ENCODE results near the gene HOXC5. TPM values are rescaled to one million over a fixed set of nuclear protein-coding genes. Genes with fewer than 3 reads are reported as not detected.

Gene HOXC5
- total RNA-seq, 2 donors from 2014 or later, result not detected

- H3K27ac Mint-ChIP-seq, result no peak overlapping the region
- H3K36me3 Mint-ChIP-seq, result no peaks in the 10 kb centered on the region
- DNase-seq (ENCODE audit: low spot score), result no peak
- H3K4me3 Mint-ChIP-seq, result no peak overlapping the region
- H3K4me1 Mint-ChIP-seq (ENCODE audit: low read depth in 2 of 2), result peaks cover 44 to 46% of the 10 kb centered on the region in 2 donors
- peaks cover 80 to 98% of the 10 kb centered on the region in 2 donors for H3K27me3 Mint-ChIP-seq
- no peaks in the 10 kb centered on the region for H3K9me3 Mint-ChIP-seq
- no peak for ATAC-seq
Observed at GRCh38 chr12:53991077-53991460, 41.8 kb upstream of the HOXC5 start.

GRCh38 chr12:53992377-53992889 is 40.4 kb upstream of the HOXC5 start:
- ATAC-seq, result no peak
- peaks cover 36 to 47% of the 10 kb centered on the region in 2 donors for H3K4me1 Mint-ChIP-seq (ENCODE audit: low read depth in 2 of 2)
- no peak overlapping the region for H3K27ac Mint-ChIP-seq
- no peaks in the 10 kb centered on the region for H3K36me3 Mint-ChIP-seq
- peaks cover 76 to 89% of the 10 kb centered on the region in 2 donors for H3K27me3 Mint-ChIP-seq
- no peak for DNase-seq (ENCODE audit: low spot score)
- no peak overlapping the region for H3K4me3 Mint-ChIP-seq
- no peaks in the 10 kb centered on the region for H3K9me3 Mint-ChIP-seq

GRCh38 chr12:53993162-53994008 is 39.5 kb upstream of the HOXC5 start:
- ATAC-seq, result no peak
- no peak for DNase-seq (ENCODE audit: low spot score)
- Mint-ChIP-seq H3K27me3 (peaks cover 78 to 89% of the 10 kb centered on the region in 2 donors), H3K9me3 (no peaks in the 10 kb centered on the region), H3K36me3 (no peaks in the 10 kb centered on the region), H3K27ac (peak overlapping the region in 1 of 2 donors; percentile 60), H3K4me3 (peak overlapping the region; percentile 57), H3K4me1 (ENCODE audit: low read depth in 2 of 2) (peaks cover 40 to 49% of the 10 kb centered on the region in 2 donors)

GRCh38 chr12:53994009-53994263 is 38.9 kb upstream of the HOXC5 start:
- Mint-ChIP-seq H3K4me3 (peak overlapping the region; percentile 57), H3K4me1 (ENCODE audit: low read depth in 2 of 2) (peaks cover 38 to 48% of the 10 kb centered on the region in 2 donors), H3K36me3 (no peaks in the 10 kb centered on the region), H3K9me3 (no peaks in the 10 kb centered on the region), H3K27me3 (peaks cover 78 to 89% of the 10 kb centered on the region in 2 donors), H3K27ac (peak overlapping the region in 1 of 2 donors; percentile 60)
- no peak for DNase-seq (ENCODE audit: low spot score)
- ATAC-seq, result no peak

- Mint-ChIP-seq H3K36me3 (no peaks in the 10 kb centered on the region), H3K27me3 (peaks cover 75 to 86% of the 10 kb centered on the region in 2 donors), H3K4me1 (ENCODE audit: low read depth in 2 of 2) (peaks cover 33 to 45% of the 10 kb centered on the region in 2 donors), H3K4me3 (peak overlapping the region; percentile 88), H3K27ac (peak overlapping the region in 1 of 2 donors; percentile 60), H3K9me3 (no peaks in the 10 kb centered on the region)
- ATAC-seq (no peak), DNase-seq (ENCODE audit: low spot score) (no peak)
Observed at GRCh38 chr12:53994264-53995001, 38.4 kb upstream of the HOXC5 start.

GRCh38 chr12:53995002-53995377 is 37.9 kb upstream of the HOXC5 start:
- DNase-seq (ENCODE audit: low spot score) (no peak), ATAC-seq (peak in 1 of 2 donors; percentile 27)
- H3K36me3 Mint-ChIP-seq, result no peaks in the 10 kb centered on the region
- H3K27me3 Mint-ChIP-seq, result peaks cover 73 to 81% of the 10 kb centered on the region in 2 donors
- H3K4me3 Mint-ChIP-seq, result peak overlapping the region; percentile 88
- H3K27ac Mint-ChIP-seq, result no peak overlapping the region
- H3K9me3 Mint-ChIP-seq, result no peaks in the 10 kb centered on the region
- peaks cover 28 to 44% of the 10 kb centered on the region in 2 donors for H3K4me1 Mint-ChIP-seq (ENCODE audit: low read depth in 2 of 2)

- no peaks in the 10 kb centered on the region for H3K36me3 Mint-ChIP-seq
- H3K4me3 Mint-ChIP-seq, result peak overlapping the region; percentile 88
- peaks cover 22 to 41% of the 10 kb centered on the region in 2 donors for H3K4me1 Mint-ChIP-seq (ENCODE audit: low read depth in 2 of 2)
- peak overlapping the region in 1 of 2 donors; percentile 27 for H3K27ac Mint-ChIP-seq
- no peaks in the 10 kb centered on the region for H3K9me3 Mint-ChIP-seq
- peaks cover 70 to 75% of the 10 kb centered on the region in 2 donors for H3K27me3 Mint-ChIP-seq
- no peak for DNase-seq (ENCODE audit: low spot score)
- peak; percentile 29 to 63 for ATAC-seq
Observed at GRCh38 chr12:53995378-53996239, 37.2 kb upstream of the HOXC5 start.

- DNase-seq (ENCODE audit: low spot score) (no peak), ATAC-seq (no peak)
- Mint-ChIP-seq H3K9me3 (no peaks in the 10 kb centered on the region), H3K36me3 (no peaks in the 10 kb centered on the region), H3K4me1 (ENCODE audit: low read depth in 2 of 2) (peaks cover 21 to 37% of the 10 kb centered on the region in 2 donors), H3K4me3 (peak overlapping the region; percentile 88), H3K27ac (peak overlapping the region in 1 of 2 donors; percentile 27), H3K27me3 (peaks cover 69% of the 10 kb centered on the region in 2 donors)
Observed at GRCh38 chr12:53996240-53997203, 36.3 kb upstream of the HOXC5 start.

- Mint-ChIP-seq H3K27me3 (peaks cover 69 to 70% of the 10 kb centered on the region in 2 donors), H3K4me3 (peak overlapping the region; percentile 45), H3K36me3 (no peaks in the 10 kb centered on the region), H3K27ac (no peak overlapping the region), H3K4me1 (ENCODE audit: low read depth in 2 of 2) (peaks cover 21 to 38% of the 10 kb centered on the region in 2 donors), H3K9me3 (no peaks in the 10 kb centered on the region)
- no peak for DNase-seq (ENCODE audit: low spot score)
- ATAC-seq, result no peak
Observed at GRCh38 chr12:53997204-53998109, 35.4 kb upstream of the HOXC5 start.

- ATAC-seq (no peak), DNase-seq (ENCODE audit: low spot score) (no peak)
- H3K27me3 Mint-ChIP-seq, result peaks cover 70 to 75% of the 10 kb centered on the region in 2 donors
- no peak overlapping the region for H3K27ac Mint-ChIP-seq
- peaks cover 21 to 39% of the 10 kb centered on the region in 2 donors for H3K4me1 Mint-ChIP-seq (ENCODE audit: low read depth in 2 of 2)
- H3K4me3 Mint-ChIP-seq, result no peak overlapping the region
- no peaks in the 10 kb centered on the region for H3K36me3 Mint-ChIP-seq
- H3K9me3 Mint-ChIP-seq, result no peaks in the 10 kb centered on the region
Observed at GRCh38 chr12:53998110-53998899, 34.5 kb upstream of the HOXC5 start.

- no peaks in the 10 kb centered on the region for H3K9me3 Mint-ChIP-seq
Observed at GRCh38 chr12:53998900-53999236, 34.0 kb upstream of the HOXC5 start.

More at GRCh38 chr12:53998900-53999236, 34.0 kb upstream of the HOXC5 start:
- peaks cover 21 to 37% of the 10 kb centered on the region in 2 donors for H3K4me1 Mint-ChIP-seq (ENCODE audit: low read depth in 2 of 2)
- DNase-seq (ENCODE audit: low spot score) (no peak), ATAC-seq (no peak)
- H3K27ac Mint-ChIP-seq, result no peak overlapping the region
- H3K4me3 Mint-ChIP-seq, result no peak overlapping the region
- no peaks in the 10 kb centered on the region for H3K36me3 Mint-ChIP-seq
- H3K27me3 Mint-ChIP-seq, result peaks cover 70 to 75% of the 10 kb centered on the region in 2 donors
